Tibial artery (tissue), 4 donors: Measurements from ENCODE around the gene SAE1.

Experiments
- DNase-seq, 2 donors: peaks; one replicate each; pipeline ENCODE4 v3.0.0-alpha.2; 2019
- H3K27ac ChIP-seq, 2 donors: fragments of 200-600 bp; sonication (generic) in 1 of 2; 1 replicate in 1 of 2; 2 replicates in 1 of 2; pipeline ENCODE4 v1.5.1; 2018 to 2019; ENCODE audit warnings: mild to moderate bottlenecking in 1 of 2
- H3K27me3 ChIP-seq, 2 donors: fragments of 200-600 bp; sonication (generic) in 1 of 2; one replicate each; pipeline versions ENCODE4 v1.5.1 to v1.6.0; 2016 to 2019
- H3K36me3 ChIP-seq, 3 donors: fragments of 200-600 bp; sonication (generic) in 2 of 3; one replicate each; pipeline ENCODE4 v1.5.1; 2016 to 2019; ENCODE audit warnings: mild to moderate bottlenecking in 2 of 3
- H3K4me1 ChIP-seq, 4 donors: fragments of 200-600 bp; sonication (generic) in 2 of 4; 1 replicate in 3 of 4; 2 replicates in 1 of 4; pipeline ENCODE4 v1.5.1; 2016 to 2019
- H3K4me3 ChIP-seq, 2 donors: fragments of 200-600 bp; sonication (generic) in 1 of 2; 1 replicate in 1 of 2; 2 replicates in 1 of 2; pipeline ENCODE4 v1.5.1; 2018 to 2019; ENCODE audit warnings: mild to moderate bottlenecking in 2 of 2
- H3K9me3 ChIP-seq, 3 donors: fragments of 200-600 bp; sonication (generic) in 1 of 3; one replicate each; pipeline ENCODE4 v1.5.1; 2016 to 2019
- intact Hi-C: fragments of 100-400 bp; cut with DNase I; formaldehyde crosslinking; loops from one replicate; pipeline ENCODE4 v1.15.0; 2023; ENCODE audit warnings: low total_unique reads
- TF ChIP-seq, protein P1 (sequence below), 2 experiments: fragments of 200-600 bp in 1 of 2; fragments of 450-650 bp in 1 of 2; IDR thresholded peaks; one replicate each; pipeline ENCODE4 v1.5.1; 2017 to 2019; ENCODE audit warnings: antibody characterized with exemption in 2 of 2, mild to moderate bottlenecking in 1 of 2, moderate library complexity in 1 of 2

Gene SAE1

GRCh38 chr19:47239610-47240296 is 109.1 kb downstream of the SAE1 start:
- Histone ChIP-seq H3K36me3 (no peaks in the 10 kb centered on the region), H3K27ac (no peak overlapping the region), H3K4me1 (peaks cover 0 to 46% (median 37%) of the 10 kb centered on the region in 4 donors), H3K27me3 (no peaks in the 10 kb centered on the region), H3K4me3 (peak overlapping the region; percentile 31 to 38), H3K9me3 (no peaks in the 10 kb centered on the region)
- intact Hi-C loops: no loop called here
- TF ChIP-seq, protein P1, sequence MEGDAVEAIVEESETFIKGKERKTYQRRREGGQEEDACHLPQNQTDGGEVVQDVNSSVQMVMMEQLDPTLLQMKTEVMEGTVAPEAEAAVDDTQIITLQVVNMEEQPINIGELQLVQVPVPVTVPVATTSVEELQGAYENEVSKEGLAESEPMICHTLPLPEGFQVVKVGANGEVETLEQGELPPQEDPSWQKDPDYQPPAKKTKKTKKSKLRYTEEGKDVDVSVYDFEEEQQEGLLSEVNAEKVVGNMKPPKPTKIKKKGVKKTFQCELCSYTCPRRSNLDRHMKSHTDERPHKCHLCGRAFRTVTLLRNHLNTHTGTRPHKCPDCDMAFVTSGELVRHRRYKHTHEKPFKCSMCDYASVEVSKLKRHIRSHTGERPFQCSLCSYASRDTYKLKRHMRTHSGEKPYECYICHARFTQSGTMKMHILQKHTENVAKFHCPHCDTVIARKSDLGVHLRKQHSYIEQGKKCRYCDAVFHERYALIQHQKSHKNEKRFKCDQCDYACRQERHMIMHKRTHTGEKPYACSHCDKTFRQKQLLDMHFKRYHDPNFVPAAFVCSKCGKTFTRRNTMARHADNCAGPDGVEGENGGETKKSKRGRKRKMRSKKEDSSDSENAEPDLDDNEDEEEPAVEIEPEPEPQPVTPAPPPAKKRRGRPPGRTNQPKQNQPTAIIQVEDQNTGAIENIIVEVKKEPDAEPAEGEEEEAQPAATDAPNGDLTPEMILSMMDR (IDR thresholded peaks at IDR 0.05): no peak
- DNase-seq: peak in 1 of 2 donors; percentile 85

DNA sequence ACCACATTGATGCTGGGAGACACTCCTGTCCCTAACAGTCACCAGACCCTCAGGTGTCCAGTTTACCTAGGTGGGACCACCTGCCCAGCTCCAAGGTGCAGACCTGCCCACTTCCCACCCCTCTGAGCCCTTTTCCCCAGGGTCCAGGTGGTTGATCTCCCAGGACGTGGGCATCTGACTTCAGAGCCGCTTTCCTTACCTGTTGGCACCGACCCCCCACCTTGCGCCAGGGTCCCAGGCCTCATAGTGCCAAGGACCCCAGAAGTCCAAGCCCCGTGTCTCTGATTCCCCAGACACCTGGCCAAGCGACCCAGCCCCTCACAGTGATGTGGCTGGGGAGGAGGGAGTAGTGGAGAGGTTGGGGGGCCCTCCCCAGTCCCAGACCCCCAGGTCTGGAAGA is 109.9 kb downstream of the SAE1 start:
- no peak overlapping the region for H3K4me3 ChIP-seq
- TF ChIP-seq, protein P1 (IDR thresholded peaks at IDR 0.05): no peak

GRCh38 chr19:47240996-47241918 is 110.6 kb downstream of the SAE1 start:
- TF ChIP-seq, protein P1 (IDR thresholded peaks at IDR 0.05): no peak
- no peak overlapping the region for H3K4me3 ChIP-seq
- no peaks in the 10 kb centered on the region for H3K27me3 ChIP-seq
- no peaks in the 10 kb centered on the region for H3K9me3 ChIP-seq
- no peaks in the 10 kb centered on the region for H3K36me3 ChIP-seq
- no peak overlapping the region for H3K27ac ChIP-seq
- intact Hi-C loops: no loop called here
- DNase-seq: peak in 1 of 2 donors; percentile 56
- peaks cover 0 to 46% (median 37%) of the 10 kb centered on the region in 4 donors for H3K4me1 ChIP-seq

More for the DNA sequence above, 109.9 kb downstream of the SAE1 start:
- Histone ChIP-seq H3K36me3 (no peaks in the 10 kb centered on the region), H3K4me1 (peaks cover 0 to 46% (median 37%) of the 10 kb centered on the region in 4 donors), H3K27me3 (no peaks in the 10 kb centered on the region), H3K9me3 (no peaks in the 10 kb centered on the region), H3K27ac (no peak overlapping the region)
- intact Hi-C loops: no loop called here
- no peak for DNase-seq

- Histone ChIP-seq H3K4me1 (peaks cover 0 to 46% (median 37%) of the 10 kb centered on the region in 4 donors), H3K27ac (peak overlapping the region in 1 of 2 donors; percentile 74), H3K4me3 (no peak overlapping the region), H3K9me3 (no peaks in the 10 kb centered on the region), H3K36me3 (no peaks in the 10 kb centered on the region), H3K27me3 (no peaks in the 10 kb centered on the region)
- no peak for DNase-seq
- intact Hi-C loops: no loop called here
- TF ChIP-seq, protein P1 (IDR thresholded peaks at IDR 0.05): no peak
These were observed 111.4 kb downstream of the SAE1 start for GRCh38 chr19:47241919-47242577.

GRCh38 chr19:47243364-47243775 is 112.7 kb downstream of the SAE1 start:
- Histone ChIP-seq H3K27ac (peak overlapping the region; percentile 68 to 74), H3K9me3 (no peaks in the 10 kb centered on the region), H3K27me3 (no peaks in the 10 kb centered on the region), H3K4me3 (peak overlapping the region; percentile 39 to 47), H3K36me3 (no peaks in the 10 kb centered on the region), H3K4me1 (peaks cover 0 to 48% (median 38%) of the 10 kb centered on the region in 4 donors)
- TF ChIP-seq, protein P1 (IDR thresholded peaks at IDR 0.05): no peak
- intact Hi-C loops: no loop called here
- no peak for DNase-seq
